AG08395 (cell line): ENCODE measurements around the gene CCDC178.
"Not testable (repeated sequence)": the region's sequence is repeated elsewhere in the genome, so short reads cannot be mapped to it uniquely, and the experiment has no call there.

Experiments
- DNase-seq: peaks from one replicate; pipeline ENCODE4 v3.0.0; 2012; ENCODE audit warnings: mixed read lengths, low spot score

Gene CCDC178

DNA sequence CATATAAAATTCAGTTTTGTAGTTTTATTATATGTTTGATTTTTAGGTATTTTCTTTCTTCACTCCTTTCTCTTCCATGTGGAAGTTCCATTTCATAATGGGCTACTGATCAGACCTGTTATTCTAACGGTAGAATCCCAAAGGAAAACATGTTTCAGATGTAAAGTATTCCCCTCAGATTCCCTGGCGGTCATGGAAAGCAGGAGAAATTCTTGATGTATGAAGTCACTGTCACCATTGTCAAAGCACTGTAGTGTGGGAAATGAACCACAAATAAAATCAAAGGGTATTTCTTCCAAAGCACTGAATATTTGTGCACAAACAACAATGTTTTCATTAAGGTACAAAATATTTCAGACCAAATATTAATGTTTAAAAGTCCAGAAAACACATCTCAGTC, 430.4 kb downstream of the CCDC178 start:
- no peak for DNase-seq

DNA sequence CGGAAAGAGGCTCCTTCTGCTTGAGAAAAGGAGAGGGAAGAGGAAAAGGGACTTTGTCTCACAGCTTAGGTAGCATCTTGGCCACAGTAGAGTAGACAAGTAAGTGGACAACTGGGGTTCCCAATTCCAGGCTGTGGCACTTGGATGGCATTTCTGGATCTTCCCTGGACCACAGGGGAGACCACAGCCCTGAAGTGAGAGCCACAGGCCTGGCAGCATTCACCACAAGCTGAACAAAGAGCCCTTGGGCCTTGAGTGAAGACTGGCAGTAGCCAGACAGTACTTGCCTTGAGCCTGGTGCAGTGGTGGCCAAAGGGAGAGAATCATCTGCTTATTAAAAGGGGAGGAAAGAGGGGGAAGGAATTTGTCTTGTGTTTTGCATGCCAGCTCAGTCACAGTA, 441.6 kb downstream of the CCDC178 start:
- no peak for DNase-seq

DNA sequence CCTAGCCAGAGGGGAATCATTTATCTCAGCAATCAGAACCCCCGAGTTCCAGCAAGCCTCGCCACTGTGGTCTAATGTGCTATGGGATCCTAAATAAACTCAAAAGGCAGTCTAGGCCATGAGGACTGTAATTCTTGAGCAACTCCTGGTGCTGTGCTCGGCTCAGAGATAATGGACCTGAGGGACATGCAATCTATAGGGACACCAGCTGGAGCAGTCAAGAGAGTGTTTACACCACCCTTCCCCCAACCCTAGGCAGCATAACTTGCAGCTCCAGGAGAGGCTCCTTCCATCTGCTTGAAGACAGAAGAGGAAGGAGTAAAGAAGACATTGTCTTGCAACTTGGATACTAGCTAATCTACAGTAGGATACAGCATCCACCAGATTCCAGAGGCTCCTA, 442.2 kb downstream of the CCDC178 start:
- DNase-seq: no peak

DNA sequence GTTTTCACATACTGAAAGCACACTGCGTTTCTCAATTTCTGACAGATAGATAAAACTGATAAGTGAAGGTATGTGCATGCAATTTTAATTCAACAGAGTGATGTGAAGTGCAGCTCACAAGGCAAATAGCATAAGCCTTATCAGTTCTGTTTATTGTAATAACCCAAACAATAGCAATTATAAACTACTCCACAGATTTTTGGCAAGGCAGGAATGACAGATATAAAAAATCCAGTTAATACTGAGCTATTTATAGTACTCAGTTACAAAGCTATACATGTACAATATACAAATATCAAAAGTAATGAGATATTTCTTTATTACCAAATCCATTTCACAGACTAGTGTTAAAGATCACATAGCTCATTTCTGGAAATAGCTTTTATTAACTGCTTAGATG, 456.8 kb downstream of the CCDC178 start:
- DNase-seq: no peak

DNA sequence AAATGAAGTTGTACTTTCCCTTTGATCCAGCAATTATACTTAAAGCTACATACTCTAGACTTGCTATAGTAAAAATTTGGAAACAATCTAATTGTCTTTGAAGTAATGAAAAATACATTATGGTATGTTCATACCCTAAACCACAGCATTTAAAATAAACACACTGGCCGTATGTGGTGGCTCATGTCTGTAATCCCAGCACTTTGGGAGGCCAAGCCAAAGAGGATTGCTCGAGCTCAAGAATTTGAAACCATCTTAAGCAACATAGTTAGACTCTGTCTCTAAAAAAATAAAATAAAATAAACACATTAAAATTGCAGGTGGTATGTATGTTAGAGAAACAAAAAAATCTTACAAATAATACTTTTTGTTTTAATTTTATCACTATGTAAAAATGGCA, 459.6 kb downstream of the CCDC178 start:
- no peak for DNase-seq

DNA sequence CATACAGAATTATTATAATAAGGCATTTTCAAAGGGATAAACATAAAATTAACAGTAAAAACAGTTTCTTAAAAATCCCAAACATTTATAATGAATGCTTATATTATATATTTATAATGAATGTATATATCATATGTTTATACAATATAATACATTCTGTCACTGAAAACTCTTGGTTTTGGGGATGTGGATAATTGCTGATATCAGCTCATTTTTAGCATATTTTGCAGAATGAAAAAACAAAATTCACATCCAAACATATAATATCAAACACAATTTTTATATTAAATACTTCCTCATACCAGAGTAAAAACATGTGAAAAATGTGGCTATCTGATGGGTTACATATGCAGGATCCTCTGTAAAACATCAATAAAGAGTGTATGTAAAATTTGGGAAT, 465.0 kb downstream of the CCDC178 start:
- no peak for DNase-seq

DNA sequence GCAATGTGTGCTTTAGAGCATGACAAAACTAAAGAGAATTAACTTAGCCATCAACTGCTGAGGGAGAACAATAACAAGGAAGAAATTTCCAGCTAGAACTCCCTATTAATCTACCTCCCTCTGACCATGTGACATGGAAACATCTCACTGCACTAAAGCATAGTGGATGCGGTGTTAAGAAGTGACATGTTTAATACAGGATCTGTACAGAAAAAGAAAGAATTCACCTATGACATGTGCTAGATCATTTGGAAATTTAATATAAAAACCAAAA, 465.4 kb downstream of the CCDC178 start:
- no peak for DNase-seq

DNA sequence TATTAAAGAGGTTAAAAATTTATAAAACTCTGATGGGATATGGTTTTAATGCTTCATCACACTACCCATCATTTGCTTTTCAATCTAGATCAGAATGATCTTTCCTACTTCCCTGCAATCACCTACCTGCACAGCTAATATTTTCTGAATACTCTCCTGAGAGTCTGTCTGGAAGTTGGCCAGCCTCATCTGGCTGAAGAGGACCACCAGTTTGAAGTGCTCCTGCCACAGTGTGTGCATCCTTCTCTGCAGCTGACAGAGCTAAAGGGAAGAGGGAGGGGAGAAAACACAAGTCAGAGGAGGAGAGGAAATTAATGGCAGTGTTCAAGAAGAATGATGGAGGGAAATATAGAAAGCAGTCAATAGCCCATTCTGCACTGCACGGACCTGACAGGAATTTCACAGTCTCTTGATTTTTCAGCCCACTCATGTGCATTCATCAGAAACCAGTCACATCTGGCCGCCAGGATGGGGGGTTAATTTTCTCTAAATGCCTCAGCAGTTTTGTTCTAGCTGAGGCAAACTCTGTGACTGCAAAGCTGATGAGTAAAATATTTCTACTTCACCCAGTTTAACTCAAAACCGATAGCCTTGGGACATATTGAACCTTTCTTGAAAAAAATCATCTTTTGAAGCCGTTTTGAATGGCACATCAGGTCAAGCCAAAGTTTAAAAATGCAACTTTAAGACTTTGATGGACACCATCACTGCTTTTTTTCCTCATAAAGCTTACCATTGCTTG, 465.9 kb downstream of the CCDC178 start:
- no peak for DNase-seq

DNA sequence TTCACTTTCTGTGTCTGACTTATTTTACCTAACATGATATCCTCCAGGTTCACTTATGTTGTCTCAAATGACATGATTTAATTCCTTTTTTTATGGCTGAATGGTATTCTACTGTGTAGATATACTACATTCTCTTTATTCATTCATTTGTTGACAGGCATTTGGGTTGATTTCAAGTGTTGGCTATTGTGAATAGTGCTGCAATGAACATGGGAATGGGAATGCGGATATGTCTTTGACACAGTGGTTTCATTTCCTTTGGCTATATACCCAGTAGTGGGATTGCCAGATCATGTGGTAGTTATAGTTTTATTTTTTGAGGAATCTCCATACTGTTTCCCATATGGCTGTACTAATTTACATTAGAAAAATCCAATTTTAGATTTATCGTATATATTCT, 472.3 kb downstream of the CCDC178 start:
- DNase-seq: no peak

DNA sequence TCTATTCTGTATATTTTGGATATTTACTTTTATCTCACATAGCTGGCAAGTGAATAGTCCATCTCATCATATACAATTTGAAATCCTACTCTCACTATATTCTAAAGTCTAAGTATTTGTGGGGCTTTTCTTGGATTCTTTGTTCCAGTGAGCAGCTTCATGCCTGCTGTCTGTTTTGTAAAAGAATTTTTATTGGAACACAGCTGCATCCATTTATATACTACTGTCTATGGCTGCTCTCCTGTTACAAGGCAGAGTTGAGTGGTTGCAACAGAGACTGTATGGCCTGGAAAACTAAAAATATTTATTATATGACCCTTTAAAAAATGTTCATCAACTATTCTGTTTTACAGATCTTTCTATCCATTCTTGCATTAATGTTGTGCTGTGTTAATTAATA, 474.4 kb downstream of the CCDC178 start:
- DNase-seq: no peak

DNA sequence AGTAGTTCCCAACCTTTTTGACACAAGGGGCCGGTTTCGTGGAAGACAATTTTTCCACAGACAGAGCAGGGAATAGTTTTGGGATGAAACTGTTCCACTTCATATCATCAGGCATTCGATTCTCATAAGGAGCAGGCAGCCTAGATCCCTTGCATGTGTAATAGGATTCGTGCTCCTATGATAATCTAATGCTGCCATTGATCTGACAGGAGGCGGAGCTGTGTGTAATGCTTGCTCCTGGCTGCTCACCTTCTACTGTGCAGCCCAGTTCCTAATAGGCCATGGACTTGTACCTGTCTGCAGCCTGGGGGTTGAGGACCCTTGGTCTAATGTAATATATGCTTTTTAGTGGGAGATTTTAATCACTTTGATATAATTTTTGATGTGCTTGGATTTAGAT, 479.0 kb downstream of the CCDC178 start:
- DNase-seq: no peak

DNA sequence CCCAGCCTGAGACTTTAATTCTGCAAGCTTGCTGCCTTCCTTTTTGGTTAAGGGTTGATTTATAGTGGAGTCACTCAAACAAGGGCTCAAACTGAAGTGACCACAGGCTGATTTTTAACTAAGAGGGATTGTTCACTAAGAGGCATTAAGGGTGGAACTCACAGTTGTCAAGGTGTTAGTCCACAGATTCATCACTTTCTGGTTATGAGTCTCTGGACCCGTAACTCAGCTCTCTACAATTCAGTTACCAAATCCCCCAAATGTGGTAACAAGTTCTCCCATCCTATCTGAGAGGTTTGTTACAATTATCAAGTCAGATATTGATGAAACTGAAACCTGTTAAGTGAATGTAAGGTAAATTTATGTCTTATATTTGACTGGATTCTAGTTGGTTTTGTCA, 481.8 kb downstream of the CCDC178 start:
- DNase-seq: no peak

DNA sequence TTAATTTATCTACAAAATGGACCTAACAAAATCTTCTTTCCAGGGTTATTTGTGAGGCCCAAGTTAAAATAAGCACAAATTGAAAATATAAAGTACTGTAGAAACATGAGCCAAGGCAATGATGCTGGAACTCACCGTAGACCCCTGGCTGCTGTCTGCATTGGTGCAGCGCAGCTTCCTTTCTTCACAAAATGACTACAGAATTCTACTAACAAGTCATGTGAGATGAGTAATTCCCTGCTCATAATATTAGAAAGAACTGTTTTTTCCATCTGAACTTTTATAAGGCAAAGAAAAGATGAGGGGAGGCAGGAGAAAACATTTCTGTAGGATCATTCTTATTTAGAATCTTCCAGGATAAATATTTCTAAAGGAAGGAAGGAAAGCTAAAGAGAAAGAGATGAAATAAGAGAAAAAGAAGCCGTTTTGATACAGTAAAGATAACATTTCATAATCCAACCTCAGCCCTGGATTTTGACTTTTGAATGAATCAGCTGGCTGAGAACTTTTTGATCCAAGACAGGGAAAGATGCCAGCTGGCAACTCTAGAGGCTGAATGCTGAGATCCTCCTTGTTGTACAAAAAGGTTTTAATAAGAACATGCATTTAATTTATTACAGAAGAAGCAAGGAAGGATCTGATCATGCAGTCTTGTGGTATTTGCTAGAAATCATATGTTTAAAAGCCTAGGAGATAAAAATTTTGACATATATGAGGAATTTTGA, 483.8 kb downstream of the CCDC178 start:
- no peak for DNase-seq

DNA sequence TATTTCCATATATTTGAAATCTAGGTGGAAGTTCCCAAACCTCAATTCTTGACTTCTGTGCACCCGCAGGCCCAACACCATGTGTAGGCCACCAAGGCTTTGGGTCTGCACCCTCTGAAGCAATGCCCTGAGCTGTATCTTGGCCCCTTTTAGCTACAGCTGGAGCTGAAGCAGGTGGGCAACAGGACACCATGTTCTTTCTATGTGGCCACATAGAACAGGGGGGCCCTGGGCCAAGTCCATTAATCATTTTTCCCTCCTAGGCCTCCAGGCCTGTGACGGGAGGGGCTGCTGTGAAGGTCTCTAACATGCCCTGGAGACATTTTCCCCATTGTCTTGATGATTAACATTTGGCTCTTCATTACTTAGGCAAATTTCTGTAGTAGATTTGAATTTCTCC, 488.2 kb downstream of the CCDC178 start:
- DNase-seq: not testable (repeated sequence)

DNA sequence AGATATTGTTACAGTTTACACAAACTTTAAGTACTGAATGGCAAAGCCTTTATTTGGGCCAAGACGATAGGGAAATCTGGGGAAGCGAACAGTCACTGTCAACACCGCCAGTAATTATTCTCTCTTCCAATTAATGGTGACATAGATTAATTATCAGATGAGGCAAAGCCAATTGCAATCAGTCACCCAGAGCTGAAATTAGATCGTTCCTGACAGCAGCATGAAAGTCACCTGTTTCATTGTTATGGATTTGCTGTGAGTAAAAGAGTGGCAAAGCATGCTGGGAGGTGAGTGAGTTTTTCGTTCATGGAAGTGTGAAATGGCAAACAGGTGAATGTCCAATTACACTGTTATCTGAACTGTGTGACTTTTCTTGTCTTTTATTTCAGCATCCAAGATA, 502.9 kb downstream of the CCDC178 start:
- no peak for DNase-seq

DNA sequence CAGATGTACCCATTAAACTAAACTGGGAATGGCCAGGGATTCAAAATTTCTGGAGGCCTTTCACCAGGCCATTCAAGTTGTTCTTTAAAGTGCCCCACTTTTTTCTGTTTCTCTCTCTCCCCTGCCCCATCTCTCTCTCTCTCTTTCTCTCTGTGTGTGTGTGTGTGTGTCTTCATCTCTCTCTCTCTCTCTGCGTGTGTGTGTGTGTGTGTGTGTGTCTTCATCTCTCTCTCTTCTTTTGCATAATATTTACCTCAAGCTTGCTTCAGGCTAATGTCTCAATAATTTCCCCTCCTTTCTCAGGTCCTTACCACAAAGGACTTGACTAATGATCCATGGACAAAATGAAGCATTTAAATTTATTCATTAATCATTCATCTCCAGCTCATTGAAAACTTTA, 503.5 kb downstream of the CCDC178 start:
- no peak for DNase-seq

DNA sequence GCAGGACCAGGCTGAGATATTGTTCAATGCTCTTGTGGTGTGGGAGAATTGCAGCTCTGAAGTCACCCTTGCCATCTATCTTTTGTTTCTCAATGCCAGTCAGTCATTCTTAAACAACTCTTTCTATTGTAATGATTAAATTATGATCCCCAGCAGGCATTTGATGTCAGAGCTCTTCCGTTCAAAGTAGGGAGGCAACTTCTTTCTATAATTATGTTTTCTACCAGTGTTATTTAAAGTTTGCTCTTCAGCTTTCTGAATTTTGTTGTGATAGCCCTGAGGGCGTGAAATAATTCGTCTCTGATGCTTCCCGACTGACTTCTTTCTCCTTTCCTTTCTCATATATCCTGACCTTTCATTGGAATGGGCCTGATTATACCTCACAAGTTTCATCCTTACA, 506.3 kb downstream of the CCDC178 start:
- DNase-seq: no peak

DNA sequence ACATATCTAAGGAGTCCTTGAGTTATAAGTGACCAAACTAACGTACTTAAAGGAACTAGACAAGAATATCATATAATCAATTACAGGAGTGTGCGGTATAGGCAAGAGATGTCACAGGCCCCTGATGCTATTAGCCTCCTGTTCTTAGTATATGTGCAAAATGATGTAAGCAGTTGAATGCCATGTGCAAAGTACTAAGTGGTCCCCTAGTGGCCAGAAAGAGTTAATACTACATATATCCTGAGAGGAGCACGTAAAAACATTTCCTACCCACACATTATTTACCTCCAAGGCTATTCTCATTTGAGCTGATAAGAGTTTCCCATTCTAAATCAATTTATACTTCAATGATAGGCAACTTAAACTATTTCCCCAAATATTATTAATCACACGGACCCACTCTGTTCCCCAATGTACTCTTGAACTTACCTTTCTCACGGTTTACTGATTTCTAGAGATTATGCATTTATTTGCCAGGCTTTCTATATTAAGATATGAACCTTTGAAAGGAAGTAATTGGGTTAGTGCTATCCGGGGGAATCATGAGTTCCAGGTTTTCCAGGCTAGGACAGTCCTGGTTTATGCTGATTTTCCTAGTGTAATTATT, 509.7 kb downstream of the CCDC178 start:
- peak; percentile 6 for DNase-seq

DNA sequence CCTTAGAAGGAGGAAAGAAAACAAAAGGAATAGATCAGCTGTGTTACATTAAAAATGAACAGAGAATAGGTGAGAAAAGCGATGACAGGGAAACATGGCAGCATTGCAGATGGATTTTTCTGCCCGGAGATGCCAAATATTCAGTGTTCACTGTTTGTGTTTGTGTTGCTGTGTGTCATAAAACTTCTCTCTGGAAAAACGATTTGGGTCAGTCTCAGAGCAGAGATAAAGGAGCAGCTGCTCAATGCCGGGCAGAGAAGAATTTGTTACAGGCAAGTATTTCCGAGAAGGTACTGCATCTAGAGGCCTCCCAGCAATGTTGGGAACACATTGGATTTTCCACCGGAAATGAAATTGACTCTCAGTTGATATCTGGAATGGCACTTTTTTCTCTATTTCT, 511.3 kb downstream of the CCDC178 start:
- no peak for DNase-seq

DNA sequence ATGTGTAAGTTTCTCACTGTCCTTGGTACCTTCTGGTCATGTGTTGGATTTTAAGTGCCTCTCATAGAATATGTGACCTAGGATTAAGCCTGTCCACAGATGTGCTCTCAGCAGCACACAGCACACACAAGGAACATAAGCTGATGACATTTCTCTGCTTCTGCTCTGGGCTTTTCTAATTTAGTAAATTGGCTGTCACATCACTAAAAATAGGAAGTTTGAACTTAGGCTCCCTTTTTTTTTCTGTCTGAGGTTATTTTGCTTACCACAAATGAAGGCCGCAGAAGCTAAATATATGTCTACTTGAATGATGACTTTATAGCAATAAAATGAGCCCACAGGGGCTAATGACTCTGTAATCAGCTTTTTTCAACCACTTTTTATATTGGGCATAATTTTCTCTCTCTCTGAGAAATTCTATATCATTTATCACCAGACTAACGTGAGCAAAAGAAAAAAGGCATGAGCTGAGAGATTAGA, 517.5 kb downstream of the CCDC178 start:
- DNase-seq: no peak

DNA sequence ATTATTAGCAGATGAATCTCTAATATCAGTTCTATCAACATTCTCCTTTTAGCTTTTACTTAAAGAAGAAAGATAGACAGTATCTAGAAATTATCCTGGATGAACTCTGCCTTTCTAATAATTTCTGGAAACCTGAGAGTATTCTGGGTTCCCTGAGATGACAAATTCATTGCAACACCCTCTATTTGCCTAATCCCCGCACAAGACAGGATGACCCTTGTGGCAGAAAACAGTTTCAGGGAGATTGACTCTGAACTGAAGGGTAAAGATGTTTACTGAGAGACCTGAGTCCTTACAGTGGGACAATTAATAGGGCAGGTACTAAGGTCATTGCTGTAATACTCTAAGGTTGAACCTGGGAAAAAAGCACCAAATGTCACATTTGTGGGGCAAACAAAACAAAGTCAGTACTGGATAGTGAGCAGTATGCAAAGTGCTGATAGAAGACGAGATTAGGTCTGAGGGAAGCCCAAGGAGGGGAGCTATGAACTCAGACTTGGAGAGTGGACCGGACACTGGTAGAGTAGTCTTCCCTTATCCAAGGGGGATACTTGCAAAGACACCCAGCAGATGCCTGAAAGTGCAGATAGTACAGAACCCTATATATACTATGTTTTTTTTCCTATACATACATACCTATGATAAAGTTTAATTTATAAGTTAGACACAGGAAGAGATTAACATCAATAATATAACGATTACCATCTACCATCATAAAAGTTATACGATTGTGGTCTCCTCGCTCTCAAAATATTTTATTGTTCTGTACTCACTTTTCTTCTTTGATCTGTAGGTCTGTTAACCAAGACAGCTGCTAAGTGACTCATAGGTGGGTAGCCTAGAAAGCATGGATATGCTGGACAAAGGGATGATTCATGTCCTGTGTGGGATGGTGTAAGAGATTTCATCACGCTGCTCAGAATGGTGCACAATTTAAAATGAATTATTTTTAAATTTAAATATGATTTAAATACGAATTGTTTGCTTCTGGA, 519.4 kb downstream of the CCDC178 start:
- peak; percentile 45 for DNase-seq

DNA sequence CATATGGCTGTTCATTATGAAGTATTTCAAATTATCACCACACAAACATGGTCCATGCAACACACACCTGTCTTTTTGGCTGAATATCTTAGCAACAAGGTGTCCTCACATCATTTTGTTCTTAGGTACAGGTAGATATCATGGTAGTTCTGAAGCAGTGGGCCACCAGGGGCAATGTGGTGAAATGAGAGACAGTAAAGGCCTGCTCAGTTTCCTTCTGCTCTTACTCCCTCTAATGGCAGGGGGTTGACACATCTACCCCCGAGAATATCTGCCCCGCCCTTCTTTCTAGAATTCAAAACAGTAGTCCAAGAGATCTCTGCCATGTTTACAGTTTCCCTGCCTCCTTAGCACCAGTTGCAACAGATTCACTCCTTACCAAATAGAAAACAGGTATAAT, 520.7 kb downstream of the CCDC178 start:
- DNase-seq: peak; percentile 2
